Choroid plexus epithelial cell (primary cell): Measurements from ENCODE around the gene EPHA2.

Experiments
- DNase-seq: peaks from one replicate; pipeline ENCODE4 v3.0.0-alpha.2; 2010; ENCODE audit warnings: low read depth
- H3K4me3 ChIP-seq: 2 replicates; pipeline ENCODE4 v1.5.1; 2011; ENCODE audit warnings: low read depth, mild to moderate bottlenecking, control low read depth, low read length, moderate library complexity
- CTCF ChIP-seq: conservative IDR thresholded peaks from 2 replicates; pipeline ENCODE4 v1.5.1; 2011; ENCODE audit warnings: low read depth, mild to moderate bottlenecking, control low read depth, inconsistent platforms, low read length, moderate library complexity

EPHA2 gene

GRCh38 chr1:16176653-16177052 is 20.8 kb upstream of the EPHA2 start:
- no peak for DNase-seq
- H3K4me3 ChIP-seq = no peak overlapping the region
- TF ChIP-seq CTCF = no peak

GRCh38 chr1:16175610-16176553 is 20.0 kb upstream of the EPHA2 start:
- TF ChIP-seq CTCF = no peak
- DNase-seq = peak; percentile 92
- H3K4me3 ChIP-seq = no peak overlapping the region

- no peak for TF ChIP-seq CTCF
- no peak overlapping the region for H3K4me3 ChIP-seq
- no peak for DNase-seq
Observed at GRCh38 chr1:16174886-16175598, 19.2 kb upstream of the EPHA2 start.

GRCh38 chr1:16174261-16174868 is 18.5 kb upstream of the EPHA2 start:
- no peak for TF ChIP-seq CTCF
- no peak for DNase-seq
- H3K4me3 ChIP-seq = no peak overlapping the region

GRCh38 chr1:16173447-16174260 is 17.8 kb upstream of the EPHA2 start:
- TF ChIP-seq CTCF = no peak
- peak; percentile 66 for DNase-seq
- no peak overlapping the region for H3K4me3 ChIP-seq

- no peak overlapping the region for H3K4me3 ChIP-seq
- no peak for TF ChIP-seq CTCF
- peak; percentile 61 for DNase-seq
Observed at GRCh38 chr1:16172964-16173446, 17.1 kb upstream of the EPHA2 start.
